ENCODE results near the gene KCTD1.

KCTD1 gene

DNA sequence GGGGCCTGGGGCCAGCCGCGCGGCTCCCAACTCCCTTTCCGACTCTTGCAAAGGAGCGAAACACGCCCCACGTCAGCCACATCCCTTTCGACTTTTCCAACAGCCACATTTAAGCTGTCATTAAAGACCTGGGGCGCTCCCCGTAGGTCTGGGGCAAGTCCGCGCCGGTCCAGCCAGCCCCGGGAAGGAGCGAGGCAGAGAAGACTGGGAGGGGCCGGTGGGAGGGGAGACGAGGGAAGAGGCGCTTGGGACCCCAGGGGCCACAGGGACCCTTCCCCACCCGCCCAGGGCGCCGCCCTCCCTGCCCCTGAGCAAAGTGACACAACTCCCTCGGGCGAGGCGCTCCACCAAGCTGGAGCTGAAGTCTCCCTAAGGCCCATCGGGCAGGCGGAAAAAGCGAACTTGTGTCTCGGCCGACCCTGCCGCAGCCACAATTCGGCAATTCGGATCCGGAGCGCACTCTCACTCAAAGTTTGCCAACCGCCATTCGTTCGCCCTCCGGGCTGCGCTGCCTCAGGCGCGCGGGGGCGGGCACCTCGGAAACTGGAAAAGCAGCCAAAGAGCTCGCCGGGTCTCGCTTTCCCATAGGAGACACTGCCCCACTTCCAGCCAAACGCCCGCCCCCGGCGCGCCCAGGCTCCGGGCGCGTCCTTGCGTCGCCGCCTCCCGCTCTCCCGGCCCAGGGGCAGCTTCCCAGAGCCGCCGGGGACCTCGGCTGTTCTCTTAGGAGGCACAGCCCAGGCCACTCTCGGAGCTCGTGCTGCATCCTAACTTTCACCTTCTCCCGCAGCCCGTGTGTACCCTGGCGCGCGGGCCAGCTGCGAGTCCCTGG is 1.1 kb upstream of the KCTD1 start:
- no peak for DNase-seq (ENCODE audit: low read depth in 1 of 2, low spot score in 1 of 2)

DNA sequence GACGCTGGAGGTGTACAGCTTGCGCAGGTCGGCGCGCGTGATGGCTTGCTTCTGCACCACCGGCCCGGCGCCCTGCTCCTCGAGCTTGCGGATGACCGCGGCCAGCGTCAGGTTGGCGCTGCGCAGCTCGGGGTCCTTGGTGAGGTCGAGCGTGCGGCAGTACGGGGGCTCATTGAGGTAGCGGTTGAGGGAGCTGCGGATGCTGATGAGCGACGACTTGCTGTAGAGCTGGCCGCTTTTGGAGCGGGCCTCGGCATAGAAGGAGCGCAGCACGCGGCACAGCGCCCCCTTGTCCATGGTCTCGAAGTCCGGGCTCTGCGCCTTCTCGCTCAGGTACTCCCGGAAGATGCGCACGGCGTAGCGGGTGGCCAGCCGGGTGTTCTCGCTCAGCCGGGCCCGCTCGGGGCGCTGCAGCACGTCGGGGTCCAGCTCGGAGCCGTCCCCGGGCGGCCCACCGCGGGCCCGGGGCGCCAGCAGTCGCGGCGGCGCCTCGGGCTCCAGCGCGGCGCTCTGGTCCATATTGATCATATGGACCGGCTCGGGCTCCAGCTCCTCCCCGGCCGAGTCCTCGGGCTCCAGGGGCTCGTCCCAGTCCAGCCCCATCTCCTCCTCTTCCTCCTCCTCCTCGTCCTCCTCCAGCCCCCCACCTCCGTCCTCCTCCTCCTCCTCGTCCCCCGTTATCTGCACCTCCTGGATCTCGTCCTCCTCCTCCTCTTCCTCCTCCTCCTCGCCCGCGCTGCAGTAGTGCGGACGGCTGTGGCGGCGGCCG is 523 bp downstream of the KCTD1 start:
- peak in 1 of 2 donors; percentile 28 for DNase-seq (ENCODE audit: low read depth in 1 of 2, low spot score in 1 of 2)

DNA sequence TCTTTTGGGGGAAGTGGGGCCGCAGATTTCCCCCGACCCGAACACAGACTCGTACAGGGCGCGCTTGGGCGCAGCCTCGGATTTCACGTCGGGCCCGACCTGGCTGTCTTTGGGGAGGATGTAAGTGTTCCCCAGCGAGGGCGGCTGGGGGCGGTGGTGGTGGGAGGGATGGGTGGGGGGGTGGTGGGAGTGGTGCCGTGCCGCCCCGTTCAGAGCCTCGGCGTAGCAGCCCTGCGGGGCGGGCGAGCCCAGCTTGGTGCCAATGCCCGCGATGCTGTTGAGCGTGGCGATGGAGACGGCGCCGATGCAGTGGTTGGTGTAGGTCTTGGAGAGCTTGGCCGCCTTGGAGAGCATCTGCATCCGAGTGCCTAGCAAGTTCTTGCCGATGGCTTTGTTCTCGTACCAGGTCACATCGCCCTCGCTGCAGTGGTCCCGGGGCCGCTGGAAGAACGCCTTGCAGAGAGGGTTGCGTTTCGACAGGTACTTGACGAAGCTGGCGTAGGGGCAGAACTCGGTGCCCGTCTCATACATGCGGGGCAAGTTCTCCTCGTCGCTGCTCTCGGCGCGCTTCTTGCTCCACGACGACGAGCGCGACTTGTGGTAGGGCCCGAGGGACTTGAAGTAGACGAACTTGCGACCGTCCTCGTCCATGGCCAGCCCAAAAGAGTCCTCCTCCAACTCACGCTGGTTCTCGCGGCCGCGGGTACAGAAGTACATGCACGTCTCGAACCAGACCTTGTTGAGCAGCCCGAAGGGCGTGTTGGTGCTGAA is 1.3 kb downstream of the KCTD1 start:
- no peak for DNase-seq (ENCODE audit: low read depth in 1 of 2, low spot score in 1 of 2)

DNA sequence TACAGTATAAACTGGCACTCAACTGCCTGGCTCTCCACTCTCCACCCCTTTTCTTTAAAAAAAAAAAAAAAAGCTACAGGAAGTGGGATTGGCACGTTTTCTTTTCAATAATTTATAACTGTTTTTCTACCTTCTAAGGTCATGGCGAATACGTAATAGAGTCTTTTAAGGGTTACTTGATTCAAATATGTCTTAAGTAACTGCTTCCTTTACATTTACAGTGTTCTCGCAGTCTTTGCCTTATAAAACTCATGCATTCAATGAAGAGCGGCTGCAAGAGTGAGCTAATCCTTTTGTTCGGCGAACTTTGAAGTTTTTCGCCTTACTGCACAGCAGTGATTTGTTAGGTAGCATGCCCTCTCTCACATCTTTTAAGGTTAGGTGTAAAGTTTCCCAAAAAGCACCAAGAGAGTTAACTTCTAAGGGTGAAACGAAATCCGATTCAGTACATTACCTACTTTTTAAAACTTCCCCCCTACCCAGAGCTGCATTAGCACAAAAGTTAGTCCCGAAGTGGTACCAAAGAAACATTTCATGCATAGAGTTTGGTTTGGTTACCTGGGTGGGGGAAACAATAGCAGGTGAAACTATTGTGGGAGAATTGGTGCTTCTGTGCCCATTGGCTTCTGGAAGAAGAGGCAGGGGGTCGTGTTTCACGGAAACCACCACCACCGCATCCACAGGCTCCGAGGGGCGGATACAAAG is 2.0 kb downstream of the KCTD1 start:
- no peak for DNase-seq (ENCODE audit: low read depth in 1 of 2, low spot score in 1 of 2)

DNA sequence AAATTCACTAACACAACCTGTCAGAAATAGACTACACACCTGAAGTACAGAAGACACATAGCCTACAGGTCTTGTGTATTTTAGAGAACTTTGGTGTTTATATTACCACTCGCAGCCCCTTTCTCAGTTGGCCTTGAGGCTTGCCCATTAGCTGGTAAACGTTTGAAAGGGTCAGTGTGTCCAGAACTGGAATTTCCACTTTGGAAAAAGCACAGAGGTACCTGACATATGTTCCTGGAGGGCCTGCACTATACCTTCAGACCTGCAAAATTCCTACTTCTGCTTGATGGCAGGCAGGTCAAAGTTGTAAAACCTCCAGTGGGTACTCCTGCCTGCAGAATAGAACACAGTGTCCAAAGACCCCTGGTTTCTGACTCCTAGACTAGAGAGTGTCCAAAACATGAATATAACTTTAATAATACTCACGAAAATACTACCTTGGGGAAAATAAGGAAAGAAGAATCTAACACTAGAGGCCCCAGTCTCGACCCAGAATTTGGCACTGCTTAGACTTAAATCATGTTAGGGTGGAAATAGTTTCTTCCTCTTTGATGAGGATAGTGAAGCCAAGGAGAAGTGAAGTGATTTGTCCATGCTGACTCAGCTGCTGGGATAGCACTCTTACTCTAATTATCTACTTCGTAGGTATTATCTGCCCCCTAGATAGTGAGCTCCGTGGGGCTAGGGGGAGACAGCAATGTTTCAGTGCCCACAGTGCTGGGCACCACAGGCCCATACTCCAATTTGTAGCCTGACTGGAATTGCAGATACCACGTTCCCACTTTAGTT is 2.8 kb downstream of the KCTD1 start:
- DNase-seq (ENCODE audit: low read depth in 1 of 2, low spot score in 1 of 2), result no peak

DNA sequence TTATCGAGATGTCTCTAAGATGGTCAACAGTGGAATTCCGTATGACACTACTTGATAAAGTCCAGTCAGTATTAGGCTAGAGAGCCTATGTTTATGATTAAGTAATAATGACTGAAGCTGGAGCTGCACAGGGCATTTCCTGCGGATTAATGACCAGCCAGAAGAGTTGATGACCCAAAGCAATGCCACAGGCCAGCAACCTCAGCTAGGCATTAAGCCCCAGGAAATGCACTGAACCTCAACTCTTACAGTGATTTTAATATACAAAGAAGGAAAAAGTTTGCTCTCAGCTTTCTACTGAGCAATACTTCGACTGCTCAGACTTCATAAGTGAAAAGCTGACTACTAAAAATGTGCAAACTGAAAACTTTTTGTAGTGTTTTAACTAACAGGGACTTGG is 3.9 kb downstream of the KCTD1 start:
- no peak for DNase-seq (ENCODE audit: low read depth in 1 of 2, low spot score in 1 of 2)

DNA sequence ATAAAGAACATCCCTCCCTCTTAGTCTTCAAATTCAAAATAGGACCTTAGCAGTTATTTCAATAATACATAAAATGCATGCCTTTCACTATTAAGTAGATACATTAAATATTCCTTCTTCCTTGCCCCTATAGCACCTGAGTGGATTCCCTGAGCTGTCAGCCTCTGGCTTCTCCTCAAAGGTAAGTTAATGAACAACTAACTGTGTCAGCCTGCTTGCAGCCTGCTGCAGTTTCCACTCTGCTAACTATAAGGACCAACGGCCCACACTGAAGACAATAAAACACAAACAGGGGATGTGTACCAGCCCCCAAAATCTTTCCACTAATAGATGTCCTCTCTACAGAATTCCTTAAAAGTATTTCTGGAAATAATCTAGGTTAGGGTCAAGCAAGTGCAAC is 5.0 kb downstream of the KCTD1 start:
- DNase-seq (ENCODE audit: low read depth in 1 of 2, low spot score in 1 of 2), result no peak

DNA sequence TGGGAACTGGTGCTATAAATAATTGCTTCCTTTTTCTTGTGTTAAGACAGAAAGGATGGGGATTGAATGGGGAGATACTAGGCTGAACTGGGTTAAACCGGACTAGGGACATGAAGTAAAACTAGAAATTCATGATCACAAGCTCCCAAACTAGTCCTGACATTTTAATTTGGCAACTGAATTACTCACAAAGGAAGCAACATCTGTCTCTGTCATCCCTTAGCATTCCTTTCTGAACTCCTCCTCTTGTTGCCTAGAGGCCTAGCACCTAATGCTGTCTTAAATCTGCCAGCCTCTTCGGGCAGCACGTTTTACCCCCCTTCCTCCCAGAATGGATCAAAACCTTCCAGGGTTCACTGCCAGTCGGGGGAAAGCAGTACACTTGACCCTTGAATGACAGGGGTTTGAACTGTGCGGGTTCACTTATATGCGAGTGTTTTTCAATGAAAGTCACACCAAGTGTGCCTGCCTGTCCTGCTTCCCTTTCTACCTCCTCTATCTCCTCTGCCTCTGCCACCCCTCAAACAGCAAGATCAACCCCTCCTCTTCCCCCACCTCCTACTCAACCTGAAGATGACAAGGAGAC is 8.2 kb downstream of the KCTD1 start:
- DNase-seq (ENCODE audit: low read depth in 1 of 2, low spot score in 1 of 2), result no peak

DNA sequence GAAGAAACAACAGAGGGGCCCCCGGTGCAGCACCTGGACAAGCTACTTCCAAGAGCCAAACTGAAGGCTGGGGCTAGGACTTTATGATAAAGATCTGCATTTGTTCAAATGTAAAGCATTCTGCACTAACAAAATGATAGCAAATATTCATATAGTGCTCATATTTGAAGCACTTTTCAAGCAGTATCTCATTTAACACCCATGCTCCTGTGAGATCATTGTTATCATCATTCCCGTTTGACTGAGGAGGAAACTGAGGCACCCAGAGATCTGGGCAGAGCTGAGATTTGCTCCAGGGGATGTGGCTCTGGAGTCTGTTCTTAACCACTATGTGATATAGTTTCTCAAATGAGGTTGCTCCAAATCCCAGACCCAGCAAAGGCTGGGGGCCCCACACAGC is 9.8 kb downstream of the KCTD1 start:
- no peak for DNase-seq (ENCODE audit: low read depth in 1 of 2, low spot score in 1 of 2)

DNA sequence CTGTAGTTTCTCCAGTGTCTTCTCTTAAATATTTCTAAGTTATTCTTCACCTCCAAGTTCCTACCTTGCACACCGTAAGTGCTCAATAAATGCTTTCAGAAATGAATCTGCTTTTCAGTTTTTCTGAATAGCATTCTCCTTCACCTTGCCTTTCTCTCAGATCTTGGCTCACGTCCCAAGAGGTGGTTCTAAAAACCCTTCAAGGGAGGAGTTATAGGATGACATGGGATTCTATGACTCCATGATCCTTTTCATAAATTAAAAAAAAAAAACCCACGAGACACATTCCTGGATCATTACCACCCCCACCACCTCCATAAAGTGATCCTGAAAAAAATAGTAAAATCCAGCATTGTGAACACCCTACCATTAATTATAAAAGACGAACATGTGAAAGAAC is 11.7 kb downstream of the KCTD1 start:
- no peak for DNase-seq (ENCODE audit: low read depth in 1 of 2, low spot score in 1 of 2)

DNA sequence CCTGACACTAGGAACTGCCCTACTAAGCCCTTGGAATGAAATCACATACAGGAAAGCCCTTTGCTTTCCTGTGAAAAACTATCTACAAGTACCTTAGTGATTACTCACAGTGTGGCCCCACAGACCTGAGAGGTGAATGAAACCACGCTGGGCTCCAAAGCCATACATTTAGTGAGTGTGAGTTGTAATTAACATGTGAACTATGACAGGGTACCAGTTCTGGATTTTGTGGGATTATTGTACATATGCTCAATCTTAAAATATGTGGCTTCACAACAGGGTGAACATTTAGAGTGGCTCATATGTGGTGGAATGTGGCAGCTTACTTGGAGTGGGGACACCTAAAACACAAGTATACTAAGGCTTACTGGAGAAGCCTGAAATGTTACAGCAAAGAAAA is 12.3 kb downstream of the KCTD1 start:
- DNase-seq (ENCODE audit: low read depth in 1 of 2, low spot score in 1 of 2), result no peak

DNA sequence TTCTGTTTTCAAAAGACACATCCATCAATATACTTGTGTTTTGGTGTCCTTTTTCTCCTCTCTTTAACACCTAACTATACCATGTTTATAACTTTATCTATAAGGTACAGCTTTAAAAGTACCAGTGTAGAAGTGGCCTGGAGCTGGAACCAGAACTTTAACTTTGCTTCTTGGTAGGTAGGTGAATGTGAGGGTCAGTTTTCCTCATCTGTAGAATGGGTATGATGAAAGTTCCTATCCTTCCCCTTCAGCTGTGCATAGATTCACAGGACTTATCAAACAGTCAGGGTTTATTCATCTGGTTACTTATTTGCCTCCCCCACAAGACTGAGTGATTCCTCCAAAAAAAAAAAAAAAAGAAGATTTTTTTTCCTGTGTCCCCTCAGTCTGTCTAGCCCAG is 12.7 kb downstream of the KCTD1 start:
- DNase-seq (ENCODE audit: low read depth in 1 of 2, low spot score in 1 of 2), result no peak

DNA sequence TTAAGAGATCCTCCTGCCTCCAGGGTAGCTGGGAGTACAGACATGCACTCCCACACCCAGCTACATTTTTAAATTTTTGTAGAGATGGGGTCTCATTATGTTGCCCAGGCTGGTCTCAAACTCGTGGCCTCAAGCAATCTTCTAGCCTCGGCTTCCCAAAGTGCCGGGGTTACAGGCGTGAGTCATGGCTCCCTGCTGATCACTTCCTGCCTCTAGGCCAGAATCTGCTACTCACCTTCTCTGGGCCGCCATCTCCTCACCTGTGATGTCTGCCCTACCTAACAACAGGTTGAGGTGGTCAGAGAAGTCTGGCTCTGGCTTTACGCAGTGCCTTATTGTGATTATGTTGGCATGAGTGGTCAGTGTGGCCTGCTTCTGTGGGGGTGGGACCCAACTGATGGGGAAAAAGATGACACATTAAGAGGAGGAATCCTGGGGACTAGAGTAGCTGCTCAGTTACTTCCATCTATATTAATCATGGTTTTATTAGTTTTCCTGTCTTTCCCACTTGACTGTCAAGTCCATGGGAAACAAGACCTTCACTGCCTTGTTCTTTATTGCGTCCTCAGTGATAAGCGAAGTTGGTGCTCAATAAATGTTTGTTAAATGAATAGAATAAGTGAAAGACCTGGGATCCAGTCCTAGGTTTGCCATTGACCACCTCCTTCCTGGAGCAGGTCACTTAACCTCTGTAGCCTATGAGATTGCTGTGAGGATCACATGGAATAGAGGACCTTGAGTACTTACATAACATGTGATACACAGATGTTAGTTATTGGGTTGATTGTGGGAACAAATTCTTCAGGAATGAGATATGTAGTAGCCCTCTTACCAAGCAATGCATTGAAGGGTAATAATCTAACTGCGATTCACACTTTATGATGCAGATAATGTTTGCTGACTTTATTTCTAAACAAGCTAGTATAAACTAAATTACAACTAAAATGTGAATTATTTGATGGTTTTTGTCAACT is 15.7 kb downstream of the KCTD1 start:
- DNase-seq (ENCODE audit: low read depth in 1 of 2, low spot score in 1 of 2), result no peak

DNA sequence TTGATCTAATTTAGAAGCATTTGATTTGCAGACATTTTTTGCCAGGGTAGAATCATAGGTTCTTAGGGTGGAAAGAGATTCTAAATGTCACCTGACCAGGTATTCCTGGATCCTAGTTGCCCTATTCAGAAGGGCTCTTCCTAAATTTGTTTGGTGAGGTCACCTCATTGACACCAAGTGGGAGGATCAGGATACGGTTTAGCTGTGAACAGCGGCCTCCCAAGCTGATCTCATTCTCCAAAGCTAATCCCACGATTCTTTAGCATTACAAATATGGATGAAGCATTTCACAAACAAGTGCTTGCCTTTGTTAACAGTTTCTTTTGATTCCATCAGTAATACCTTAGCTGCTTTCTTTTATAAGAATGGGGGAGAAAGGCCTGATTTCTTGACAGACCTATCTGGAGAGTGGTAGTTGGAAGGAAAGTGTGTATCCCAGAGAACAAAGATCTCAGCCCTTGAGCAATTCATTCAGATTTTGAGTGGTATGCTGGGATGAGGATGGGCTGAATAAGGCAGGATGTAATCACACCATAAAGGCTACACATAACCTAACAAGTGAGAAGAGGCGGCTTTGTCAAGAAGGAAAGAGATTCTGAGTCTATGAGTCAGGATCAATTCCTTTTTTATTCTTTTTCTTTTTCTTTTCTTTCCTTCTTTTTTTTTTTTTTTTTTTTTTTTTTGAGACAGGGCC is 16.6 kb downstream of the KCTD1 start:
- DNase-seq (ENCODE audit: low read depth in 1 of 2, low spot score in 1 of 2), result no peak

DNA sequence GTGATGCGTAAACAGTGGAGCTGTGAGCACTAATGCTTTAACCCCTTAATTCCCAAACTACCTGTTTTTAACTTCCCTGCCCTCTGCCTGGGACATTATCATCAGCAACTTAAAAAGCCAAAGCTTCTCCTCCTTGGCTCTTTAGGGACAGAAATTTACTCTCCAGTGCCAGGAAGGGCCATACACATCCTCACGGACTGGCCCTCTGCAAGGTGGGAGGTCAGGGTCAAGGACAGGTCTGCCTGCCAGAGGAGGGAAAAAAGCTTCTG is 21.5 kb downstream of the KCTD1 start:
- DNase-seq (ENCODE audit: low read depth in 1 of 2, low spot score in 1 of 2), result no peak

DNA sequence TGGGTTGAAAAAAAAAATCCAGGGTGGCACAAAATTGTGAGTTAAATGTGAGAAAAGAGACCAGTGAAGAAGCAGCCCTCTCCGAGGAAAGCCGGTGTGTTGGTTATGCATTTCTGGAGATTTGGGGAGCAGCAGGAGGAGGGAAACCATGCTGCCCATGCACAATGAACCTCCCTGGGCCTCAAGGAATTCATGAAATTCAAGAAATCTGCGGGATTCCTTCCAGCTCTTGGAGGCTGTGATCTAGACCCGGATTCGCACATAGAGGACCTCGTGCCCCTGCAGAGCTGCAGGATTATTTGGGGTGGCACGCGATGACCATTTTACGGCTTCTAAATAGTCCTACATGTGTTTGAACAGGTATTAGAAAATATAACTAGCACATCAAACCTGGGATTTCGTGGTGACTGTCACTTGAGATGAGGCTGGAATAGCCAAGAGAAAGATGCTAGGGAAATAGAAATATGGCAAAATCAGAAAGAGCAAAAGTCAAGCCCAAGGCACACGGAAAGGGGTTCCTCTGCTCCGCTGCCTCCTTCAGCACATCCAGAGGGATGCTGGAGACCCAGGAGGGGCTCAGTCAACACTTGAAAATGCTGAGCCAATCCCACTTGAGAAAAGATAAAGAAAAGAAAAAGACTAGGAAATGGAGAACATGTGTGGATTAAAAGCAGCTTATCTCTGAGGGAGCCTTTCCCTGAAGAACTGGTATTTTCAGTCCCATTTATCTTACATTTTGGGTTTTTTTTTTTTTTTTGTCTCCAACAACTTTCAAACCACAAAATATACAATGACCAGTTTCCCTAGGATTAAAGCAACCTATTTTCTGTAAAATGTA is 22.0 kb downstream of the KCTD1 start:
- no peak for DNase-seq (ENCODE audit: low read depth in 1 of 2, low spot score in 1 of 2)

DNA sequence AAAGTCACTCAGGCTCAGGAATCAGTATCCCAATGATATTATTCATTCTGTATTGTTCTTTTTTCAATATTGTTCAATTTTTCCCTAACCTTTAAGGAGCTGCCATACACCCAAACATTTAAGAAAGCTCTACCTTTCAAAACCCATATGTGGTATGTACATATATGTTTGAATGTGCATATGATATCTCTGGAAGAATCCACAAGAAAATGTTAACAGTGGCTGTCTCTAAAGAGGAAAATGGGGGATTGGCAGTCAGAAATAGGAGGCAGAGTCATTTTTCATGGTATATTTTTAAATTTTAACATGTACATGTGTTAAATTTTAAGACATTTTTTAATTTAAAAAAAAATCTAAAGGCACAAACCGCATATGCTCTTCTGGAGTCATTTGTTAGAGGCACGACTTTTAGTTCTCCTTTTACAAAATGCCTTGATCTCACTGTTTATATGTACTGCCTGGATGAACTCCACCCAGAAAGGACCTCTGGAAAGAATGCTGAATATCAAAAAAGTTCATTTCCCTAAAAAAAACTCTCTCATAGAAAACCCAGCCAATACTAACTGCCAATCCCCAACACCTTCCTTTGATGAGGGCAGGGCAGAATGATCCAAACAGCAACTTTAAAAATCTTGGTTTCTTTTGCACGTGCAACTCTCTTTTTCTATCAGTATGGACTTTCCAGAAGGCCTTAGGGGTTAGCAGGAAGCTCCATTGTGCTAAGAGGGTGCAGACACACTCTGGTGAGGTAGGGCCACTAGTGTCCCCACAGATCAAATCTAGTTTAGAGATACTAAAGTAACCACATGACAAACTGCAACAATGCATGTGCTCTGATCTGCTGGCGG is 23.6 kb downstream of the KCTD1 start:
- DNase-seq (ENCODE audit: low read depth in 1 of 2, low spot score in 1 of 2), result no peak

Data from activated CD4-positive, alpha-beta T cell treated with anti-CD3 and anti-CD28 coated beads, Interleukin-2, amount 50 U/mL, for 24 hours (primary cell).